GM12865 (cell line): ENCODE data around the gene ALMS1.

Experiments used
- DNase-seq: peaks from one replicate; pipeline ENCODE4 v3.0.0; 2010; ENCODE audit warnings: low read depth
- H3K4me3 ChIP-seq: 2 replicates; pipeline ENCODE4 v1.5.1; 2011; ENCODE audit warnings: mild to moderate bottlenecking, low read depth, low read length, control low read depth
- TF ChIP-seq, protein P1 (sequence below): IDR thresholded peaks from 2 replicates; pipeline ENCODE4 v1.5.1; 2011; ENCODE audit warnings: low read length, control low read depth, low read depth, inconsistent platforms; ENCODE audit not compliant: insufficient read depth; ENCODE audit errors: missing control alignments

Gene ALMS1

DNA sequence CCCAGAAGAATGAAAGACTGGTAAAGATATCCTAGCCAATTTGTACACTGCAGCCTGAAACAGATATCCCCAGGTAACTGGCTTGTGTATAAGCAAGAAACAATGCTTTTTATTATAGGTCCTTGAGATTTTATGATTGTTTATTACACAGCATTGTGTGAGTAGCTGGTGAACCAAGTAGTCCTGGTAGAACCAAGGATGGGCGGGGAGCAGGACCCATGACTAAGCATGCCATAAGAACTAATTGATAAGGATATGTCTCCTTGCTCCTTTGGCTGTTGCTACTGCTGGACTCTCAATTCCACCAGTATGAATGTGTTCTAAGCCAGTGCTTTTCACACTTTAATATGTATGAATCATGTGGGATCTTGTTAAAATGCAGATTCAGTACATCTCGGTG is 12.3 kb upstream of the ALMS1 start:
- no peak for DNase-seq
- TF ChIP-seq, protein P1, sequence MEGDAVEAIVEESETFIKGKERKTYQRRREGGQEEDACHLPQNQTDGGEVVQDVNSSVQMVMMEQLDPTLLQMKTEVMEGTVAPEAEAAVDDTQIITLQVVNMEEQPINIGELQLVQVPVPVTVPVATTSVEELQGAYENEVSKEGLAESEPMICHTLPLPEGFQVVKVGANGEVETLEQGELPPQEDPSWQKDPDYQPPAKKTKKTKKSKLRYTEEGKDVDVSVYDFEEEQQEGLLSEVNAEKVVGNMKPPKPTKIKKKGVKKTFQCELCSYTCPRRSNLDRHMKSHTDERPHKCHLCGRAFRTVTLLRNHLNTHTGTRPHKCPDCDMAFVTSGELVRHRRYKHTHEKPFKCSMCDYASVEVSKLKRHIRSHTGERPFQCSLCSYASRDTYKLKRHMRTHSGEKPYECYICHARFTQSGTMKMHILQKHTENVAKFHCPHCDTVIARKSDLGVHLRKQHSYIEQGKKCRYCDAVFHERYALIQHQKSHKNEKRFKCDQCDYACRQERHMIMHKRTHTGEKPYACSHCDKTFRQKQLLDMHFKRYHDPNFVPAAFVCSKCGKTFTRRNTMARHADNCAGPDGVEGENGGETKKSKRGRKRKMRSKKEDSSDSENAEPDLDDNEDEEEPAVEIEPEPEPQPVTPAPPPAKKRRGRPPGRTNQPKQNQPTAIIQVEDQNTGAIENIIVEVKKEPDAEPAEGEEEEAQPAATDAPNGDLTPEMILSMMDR: no peak
- H3K4me3 ChIP-seq: no peak overlapping the region

DNA sequence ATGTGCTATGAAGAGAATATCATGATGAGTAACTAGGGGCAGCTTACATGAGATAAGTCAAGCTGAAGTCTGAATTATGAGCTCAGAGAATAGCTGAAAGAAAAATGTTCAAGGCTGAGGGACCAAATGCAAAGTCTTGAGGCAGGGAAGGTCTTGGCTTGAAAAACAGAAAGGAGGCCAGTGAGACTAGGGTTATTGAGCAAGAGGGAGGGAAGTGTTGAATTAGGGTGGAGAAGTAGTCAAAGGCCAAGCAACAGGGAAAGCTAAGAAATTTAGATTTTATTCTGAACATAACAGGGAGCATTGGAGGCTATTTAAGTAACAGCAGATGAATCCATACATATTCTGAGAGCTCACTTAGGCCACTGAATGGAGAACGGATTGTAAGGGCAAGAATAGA is 11.4 kb upstream of the ALMS1 start:
- no peak overlapping the region for H3K4me3 ChIP-seq
- TF ChIP-seq, protein P1: no peak
- DNase-seq: no peak

DNA sequence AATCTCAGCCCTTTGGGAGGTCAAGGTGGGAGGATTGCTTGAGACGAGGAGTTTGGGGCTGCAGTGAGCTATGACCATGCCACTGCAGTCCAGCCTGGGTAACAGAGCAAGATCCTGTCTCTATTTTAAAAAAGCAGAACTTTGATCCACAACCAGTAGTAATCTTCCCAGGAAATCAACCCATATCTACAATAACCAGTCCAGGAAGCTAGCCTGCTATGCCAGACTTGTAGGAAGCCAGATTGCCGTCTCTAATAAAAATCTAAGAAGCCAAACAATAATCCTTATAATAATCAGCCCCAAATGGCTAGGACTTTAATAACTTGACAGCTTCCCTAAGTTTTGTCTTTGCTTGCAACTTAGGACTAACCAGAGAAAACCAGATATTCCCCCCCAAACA is 9.0 kb upstream of the ALMS1 start:
- TF ChIP-seq, protein P1: no peak
- DNase-seq: no peak
- H3K4me3 ChIP-seq: no peak overlapping the region

DNA sequence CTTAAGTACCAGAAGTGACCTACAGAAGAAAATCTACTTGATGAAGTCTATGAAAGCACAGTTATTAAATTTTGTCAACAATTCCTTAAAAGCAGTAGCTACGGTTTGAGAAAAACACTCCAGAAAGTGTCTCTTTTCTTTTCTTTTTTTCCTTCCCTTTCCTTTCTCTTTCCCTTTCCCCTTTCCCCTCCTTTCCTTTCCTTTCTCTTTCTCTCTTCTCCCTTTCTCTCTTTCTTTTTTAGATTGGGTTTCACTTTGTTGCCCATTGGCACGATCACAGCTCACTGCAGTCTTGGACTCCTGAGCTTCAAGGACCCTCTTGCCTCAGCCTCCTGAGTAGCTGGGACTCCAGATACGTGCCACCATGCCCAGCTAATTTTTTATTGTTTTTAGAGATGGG is 2.6 kb upstream of the ALMS1 start:
- no peak overlapping the region for H3K4me3 ChIP-seq
- TF ChIP-seq, protein P1: no peak
- no peak for DNase-seq

DNA sequence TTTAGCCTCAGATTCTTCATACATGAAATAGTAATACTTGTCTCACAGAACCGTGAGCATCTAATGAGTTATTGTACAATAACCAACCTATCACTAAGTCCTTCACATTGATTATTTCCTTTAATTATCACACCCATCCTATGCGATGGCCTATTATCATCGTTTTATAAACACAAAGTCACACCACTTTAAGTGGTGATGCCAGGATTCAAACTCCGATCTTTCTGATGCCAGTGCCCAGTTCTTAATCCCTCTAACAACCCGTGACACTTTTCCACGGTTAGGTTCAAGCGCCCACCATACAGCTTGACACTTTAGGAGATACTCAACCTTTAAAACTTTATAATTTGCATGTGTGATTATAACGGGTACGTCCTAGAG is 523 bp upstream of the ALMS1 start:
- no peak for DNase-seq
- TF ChIP-seq, protein P1: no peak

DNA sequence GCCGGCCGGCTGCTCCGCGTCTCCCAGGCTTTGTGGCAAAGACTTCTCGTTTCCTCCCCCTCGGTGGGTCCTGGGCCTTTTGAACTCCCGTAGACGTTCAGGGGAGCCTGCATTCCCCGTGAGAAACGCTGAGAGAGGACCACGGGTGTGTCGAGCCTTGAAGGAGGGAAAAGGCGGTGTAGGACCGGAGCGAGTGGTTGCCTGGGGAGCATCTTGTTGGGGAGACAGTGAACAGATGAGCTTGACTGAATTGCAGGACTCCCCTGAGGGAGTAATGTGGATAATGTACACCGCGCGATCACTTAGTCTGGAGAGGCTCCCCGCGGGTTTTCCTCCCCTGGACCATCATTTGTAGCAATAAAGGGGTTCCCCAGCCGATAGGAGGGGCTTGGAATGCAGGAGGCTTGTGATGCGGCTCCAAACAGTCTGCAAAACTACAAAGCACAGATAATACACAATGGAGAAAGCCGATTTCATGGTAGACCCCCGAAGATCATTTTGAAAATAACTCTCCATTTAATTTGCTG is 769 bp downstream of the ALMS1 start:
- H3K4me3 ChIP-seq: peak overlapping the region; percentile 82
- TF ChIP-seq, protein P1: no peak
- DNase-seq: no peak

More for the DNA sequence above, 523 bp upstream of the ALMS1 start:
- peak overlapping the region; percentile 66 for H3K4me3 ChIP-seq

DNA sequence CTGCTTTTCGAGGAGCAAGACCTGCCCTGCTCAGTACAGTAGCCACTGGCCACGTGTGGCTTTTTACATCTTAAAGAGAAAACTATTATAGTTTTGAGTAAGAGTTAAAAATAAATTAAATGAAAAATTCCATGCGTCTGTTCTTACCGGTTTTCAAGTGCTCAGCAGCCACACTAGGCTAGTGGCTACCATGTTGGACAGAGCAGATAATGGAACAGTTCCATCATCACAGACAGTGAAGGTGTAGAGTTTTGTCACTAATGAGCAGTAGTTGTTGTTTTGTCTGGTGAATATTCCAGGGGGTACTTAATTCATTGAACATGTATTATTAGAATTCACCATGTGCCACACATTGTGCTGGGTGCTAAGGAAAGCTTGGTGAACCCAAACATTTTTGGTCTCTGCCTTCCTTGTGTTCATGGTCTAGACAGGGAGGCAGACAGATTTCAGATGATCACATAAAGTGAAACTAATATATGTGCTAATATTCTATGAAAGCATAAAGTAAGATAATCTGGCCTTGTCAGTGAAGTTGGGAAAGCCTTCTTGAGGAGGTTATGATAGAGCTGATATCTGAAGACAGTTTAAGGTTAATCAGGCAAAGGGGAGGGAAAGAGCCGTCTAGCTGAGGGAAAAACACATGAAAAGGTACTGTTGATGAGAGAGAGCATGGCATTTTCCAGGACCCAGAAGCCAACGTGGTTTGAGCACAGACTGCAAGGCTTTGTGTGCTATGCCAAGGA is 1.4 kb downstream of the ALMS1 start:
- TF ChIP-seq, protein P1: no peak
- H3K4me3 ChIP-seq: peak overlapping the region; percentile 82
- DNase-seq: no peak
